ENCODE measurements around the gene RGS3. TPM values are rescaled to one million over a fixed set of nuclear protein-coding genes. Genes with fewer than 3 reads are reported as not detected.

RGS3 gene
- total RNA-seq, 1 donor from 2014 or later = 15.0 TPM

- no peaks in the 10 kb centered on the region for H3K27me3 Mint-ChIP-seq
- intact Hi-C loops (cut with micrococcal nuclease) = no loop called here
- H3K27ac Mint-ChIP-seq = no peak overlapping the region
- no peaks in the 10 kb centered on the region for H3K36me3 Mint-ChIP-seq (ENCODE audit: low read depth)
- ChIA-PET CTCF (no interaction called here), POLR2A (no interaction called here)
- peaks cover 8% of the 10 kb centered on the region for H3K4me1 Mint-ChIP-seq
- no peaks in the 10 kb centered on the region for H3K9me3 Mint-ChIP-seq
- ATAC-seq (ENCODE audit: low read depth) (no peak), DNase-seq (no peak)
- H3K4me3 Mint-ChIP-seq = no peak overlapping the region
- no peak for TF ChIP-seq CTCF (IDR thresholded peaks at IDR 0.05)
Observed at GRCh38 chr9:113499876-113500497, 36.5 kb downstream of the RGS3 start.

GRCh38 chr9:113501129-113501686, 37.7 kb downstream of the RGS3 start:
- H3K4me3 Mint-ChIP-seq = no peak overlapping the region
- H3K27ac Mint-ChIP-seq = no peak overlapping the region
- ChIA-PET CTCF (no interaction called here), POLR2A (no interaction called here)
- ATAC-seq (ENCODE audit: low read depth) (no peak), DNase-seq (no peak)
- H3K4me1 Mint-ChIP-seq = peaks cover 8% of the 10 kb centered on the region
- H3K9me3 Mint-ChIP-seq = no peaks in the 10 kb centered on the region
- H3K36me3 Mint-ChIP-seq (ENCODE audit: low read depth) = no peaks in the 10 kb centered on the region
- TF ChIP-seq CTCF (IDR thresholded peaks at IDR 0.05) = no peak
- no peaks in the 10 kb centered on the region for H3K27me3 Mint-ChIP-seq
- intact Hi-C loops (cut with micrococcal nuclease) = no loop called here

- no peaks in the 10 kb centered on the region for H3K36me3 Mint-ChIP-seq (ENCODE audit: low read depth)
- no peak overlapping the region for H3K4me3 Mint-ChIP-seq
- CTCF ChIA-PET = no interaction called here
Observed at GRCh38 chr9:113501852-113502251, 38.3 kb downstream of the RGS3 start.

GRCh38 chr9:113502427-113503034, 39.0 kb downstream of the RGS3 start:
- Mint-ChIP-seq H3K36me3 (ENCODE audit: low read depth) (no peaks in the 10 kb centered on the region), H3K27me3 (no peaks in the 10 kb centered on the region), H3K4me1 (peaks cover 8% of the 10 kb centered on the region), H3K4me3 (no peak overlapping the region), H3K27ac (no peak overlapping the region), H3K9me3 (no peaks in the 10 kb centered on the region)
- no peak for DNase-seq
- CTCF ChIA-PET = no interaction called here
- POLR2A ChIA-PET = no interaction called here
- no peak for TF ChIP-seq CTCF (IDR thresholded peaks at IDR 0.05)
- no peak for ATAC-seq (ENCODE audit: low read depth)
- intact Hi-C loops (cut with micrococcal nuclease) = no loop called here

More at GRCh38 chr9:113501852-113502251, 38.3 kb downstream of the RGS3 start:
- DNase-seq (no peak), ATAC-seq (ENCODE audit: low read depth) (no peak)
- Mint-ChIP-seq H3K27ac (no peak overlapping the region), H3K4me1 (peaks cover 8% of the 10 kb centered on the region), H3K27me3 (no peaks in the 10 kb centered on the region), H3K9me3 (no peaks in the 10 kb centered on the region)
- intact Hi-C loops (cut with micrococcal nuclease) = no loop called here
- no peak for TF ChIP-seq CTCF (IDR thresholded peaks at IDR 0.05)
- POLR2A ChIA-PET = no interaction called here

- DNase-seq = no peak
- CTCF ChIA-PET = interaction anchor here (0.6 kb wide), 1 partner anchor 133 kb away, joined by 4 read pairs; no protein-coding TSS in a partner anchor
- TF ChIP-seq CTCF (IDR thresholded peaks at IDR 0.05) = no peak
- H3K27me3 Mint-ChIP-seq = no peaks in the 10 kb centered on the region
- H3K27ac Mint-ChIP-seq = no peak overlapping the region
- no peaks in the 10 kb centered on the region for H3K9me3 Mint-ChIP-seq
- POLR2A ChIA-PET = no interaction called here
- peaks cover 8% of the 10 kb centered on the region for H3K4me1 Mint-ChIP-seq
- H3K36me3 Mint-ChIP-seq (ENCODE audit: low read depth) = no peaks in the 10 kb centered on the region
- H3K4me3 Mint-ChIP-seq = no peak overlapping the region
- intact Hi-C loops (cut with micrococcal nuclease) = no loop called here
- no peak for ATAC-seq (ENCODE audit: low read depth)
Observed at GRCh38 chr9:113503131-113503541, 39.6 kb downstream of the RGS3 start.

Data from activated B cell treated with CpG ODN at 0.5 μM for 24 hours (primary cell).